ENCODE measurements around the gene SLC24A1.

The SLC24A1 gene

GRCh38 chr15:65618560-65619109 lies 3.1 kb upstream of the SLC24A1 start:
- DNase-seq (ENCODE audit: low read depth in 2 of 2), result no peak

GRCh38 chr15:65619626-65620290 lies 2.0 kb upstream of the SLC24A1 start:
- no peak for DNase-seq (ENCODE audit: low read depth in 2 of 2)

- DNase-seq (ENCODE audit: low read depth in 2 of 2), result no peak
Measured at GRCh38 chr15:65620833-65621232, 905 bp upstream of the SLC24A1 start.

- DNase-seq (ENCODE audit: low read depth in 2 of 2), result no peak
Measured at GRCh38 chr15:65623103-65623502, 1.4 kb downstream of the SLC24A1 start.

- DNase-seq (ENCODE audit: low read depth in 2 of 2), result no peak
Measured at GRCh38 chr15:65626856-65627255, 5.1 kb downstream of the SLC24A1 start.

GRCh38 chr15:65629548-65629947 lies 7.8 kb downstream of the SLC24A1 start:
- DNase-seq (ENCODE audit: low read depth in 2 of 2), result no peak

GRCh38 chr15:65630760-65631159 lies 9.0 kb downstream of the SLC24A1 start:
- DNase-seq (ENCODE audit: low read depth in 2 of 2), result no peak

GRCh38 chr15:65631503-65631902 lies 9.8 kb downstream of the SLC24A1 start:
- DNase-seq (ENCODE audit: low read depth in 2 of 2), result no peak

GRCh38 chr15:65632780-65633375 lies 11.1 kb downstream of the SLC24A1 start:
- DNase-seq (ENCODE audit: low read depth in 2 of 2), result no peak

GRCh38 chr15:65633752-65634151 lies 12.0 kb downstream of the SLC24A1 start:
- no peak for DNase-seq (ENCODE audit: low read depth in 2 of 2)

GRCh38 chr15:65634356-65634755 lies 12.6 kb downstream of the SLC24A1 start:
- no peak for DNase-seq (ENCODE audit: low read depth in 2 of 2)

GRCh38 chr15:65638109-65638508 lies 16.4 kb downstream of the SLC24A1 start:
- no peak for DNase-seq (ENCODE audit: low read depth in 2 of 2)

GRCh38 chr15:65638681-65639089 lies 16.9 kb downstream of the SLC24A1 start:
- DNase-seq (ENCODE audit: low read depth in 2 of 2), result no peak

- no peak for DNase-seq (ENCODE audit: low read depth in 2 of 2)
Measured at GRCh38 chr15:65639509-65639908, 17.8 kb downstream of the SLC24A1 start.

- no peak for DNase-seq (ENCODE audit: low read depth in 2 of 2)
Measured at GRCh38 chr15:65641768-65642475, 20.2 kb downstream of the SLC24A1 start.

GRCh38 chr15:65642594-65642993 lies 20.9 kb downstream of the SLC24A1 start:
- DNase-seq (ENCODE audit: low read depth in 2 of 2), result no peak

- no peak for DNase-seq (ENCODE audit: low read depth in 2 of 2)
Measured at GRCh38 chr15:65644282-65644681, 22.5 kb downstream of the SLC24A1 start.

- no peak for DNase-seq (ENCODE audit: low read depth in 2 of 2)
Measured at GRCh38 chr15:65645392-65645791, 23.7 kb downstream of the SLC24A1 start.

- no peak for DNase-seq (ENCODE audit: low read depth in 2 of 2)
Measured at GRCh38 chr15:65646486-65646885, 24.7 kb downstream of the SLC24A1 start.

- no peak for DNase-seq (ENCODE audit: low read depth in 2 of 2)
Measured at GRCh38 chr15:65650312-65651041, 28.7 kb downstream of the SLC24A1 start.

GRCh38 chr15:65651042-65651322 lies 29.2 kb downstream of the SLC24A1 start:
- DNase-seq (ENCODE audit: low read depth in 2 of 2), result no peak

Data from stimulated activated CD4-positive, alpha-beta T cell treated with anti-CD3 and anti-CD28 coated beads, Interleukin-12 subunit alpha, Interleukin-12 subunit beta, amount 100 ng/mL, for 24 hours (primary cell).